RWPE1 (cell line): ENCODE results near the gene ACVRL1.

Experiments used
- CTCF ChIA-PET: fragments of 350-600 bp; sonication (Branson Sonifier 250); formaldehyde crosslinking; extraction: SDS; loops from one replicate; lab custom pipeline; 2021; lab: Yijun Ruan, JAX
- POLR2A ChIA-PET: fragments of 400-600 bp; formaldehyde crosslinking; extraction: SDS; loops from one replicate; lab custom pipeline; 2020; ENCODE audit warnings: antibody characterized with exemption; ENCODE audit not compliant: low non-redundant PET; lab: Yijun Ruan, JAX
- DNase-seq: peaks from one replicate; pipeline ENCODE4 v3.0.0; 2012; ENCODE audit warnings: low spot score
- H3K27ac ChIP-seq: fragments of 450-650 bp; 2 replicates; pipeline ENCODE4 v1.5.1; 2017
- CTCF ChIP-seq: fragments of 450-650 bp; conservative IDR thresholded peaks from 2 replicates; pipeline ENCODE4 v1.5.1; 2017; ENCODE audit warnings: low read depth, mild to moderate bottlenecking

ACVRL1 gene

GRCh38 chr12:51960890-51961289 is 53.6 kb downstream of the ACVRL1 start:
- CTCF ChIA-PET, result no interaction called here
- POLR2A ChIA-PET, result no interaction called here
- no peak overlapping the region for H3K27ac ChIP-seq
- no peak for DNase-seq
- no peak for TF ChIP-seq CTCF

- no peak overlapping the region for H3K27ac ChIP-seq
- no peak for TF ChIP-seq CTCF
- peak; percentile 26 for DNase-seq
- POLR2A ChIA-PET, result no interaction called here
- CTCF ChIA-PET, result interaction anchor here (0.9 to 1.5 kb wide), 2 partner anchors 9 to 10 kb away, joined by 3 to 8 read pairs; no protein-coding TSS in a partner anchor
These were observed 54.5 kb downstream of the ACVRL1 start for GRCh38 chr12:51961834-51962233.

GRCh38 chr12:51962737-51963136 is 55.4 kb downstream of the ACVRL1 start:
- DNase-seq, result no peak
- ChIA-PET CTCF (interaction anchor here (1.5 kb wide), 1 partner anchor 8 kb away, joined by 8 read pairs; no protein-coding TSS in a partner anchor), POLR2A (no interaction called here)
- H3K27ac ChIP-seq, result no peak overlapping the region
- no peak for TF ChIP-seq CTCF

- H3K27ac ChIP-seq, result no peak overlapping the region
- no peak for TF ChIP-seq CTCF
- POLR2A ChIA-PET, result no interaction called here
- CTCF ChIA-PET, result no interaction called here
- no peak for DNase-seq
These were observed 56.2 kb downstream of the ACVRL1 start for GRCh38 chr12:51963477-51963876.

GRCh38 chr12:51969643-51970042 is 62.3 kb downstream of the ACVRL1 start:
- no peak for DNase-seq
- TF ChIP-seq CTCF, result no peak
- no peak overlapping the region for H3K27ac ChIP-seq
- POLR2A ChIA-PET, result no interaction called here
- CTCF ChIA-PET, result interaction anchor here (0.6 to 1.3 kb wide), 3 partner anchors 15 to 46 kb away, joined by 3 to 6 read pairs (median 5); no protein-coding TSS in a partner anchor

GRCh38 chr12:51970904-51971646 is 63.8 kb downstream of the ACVRL1 start:
- H3K27ac ChIP-seq, result peak overlapping the region; percentile 86
- ChIA-PET CTCF (interaction anchor here (0.6 to 1.3 kb wide), 11 partner anchors 9 to 723 kb away, joined by 3 to 9 read pairs (median 3); no protein-coding TSS in a partner anchor), POLR2A (no interaction called here)
- peak; percentile 64 for DNase-seq
- no peak; the same call in 1 of the 2 replicates for TF ChIP-seq CTCF
